OCI-LY3 (cell line): ENCODE data around the gene FKBP10.
"Not testable (repeated sequence)": the region's sequence is repeated elsewhere in the genome, so short reads cannot be mapped to it uniquely, and the experiment has no call there.

Experiments used
- H2AFZ ChIP-seq: fragments of 200-600, 300-600 bp; shearing (Covaris generic); 2 replicates; pipeline ENCODE4 v1.6.0; 2014; ENCODE audit warnings: antibody characterized with exemption, low read depth, low read length
- H3K27ac ChIP-seq: fragments of 200-600, 300-600 bp; sonication (generic); 2 replicates; pipeline ENCODE4 v1.5.1; 2014; ENCODE audit warnings: mild to moderate bottlenecking, low read length, moderate library complexity, mixed read lengths
- H3K27me3 ChIP-seq: fragments of 200-600, 300-600 bp; sonication (generic); 2 replicates; pipeline ENCODE4 v1.6.1; 2014; ENCODE audit warnings: low read depth, low read length, mixed read lengths
- H3K36me3 ChIP-seq: fragments of 200-600, 300-600 bp; sonication (generic); replicated peaks from 2 replicates; pipeline ENCODE3; 2014; ENCODE audit warnings: low read depth, low read length, mixed read lengths
- H3K4me1 ChIP-seq: fragments of 300-600, 200-600 bp; sonication (generic); 2 replicates; pipeline ENCODE4 v1.6.1; 2014; ENCODE audit warnings: low read length, mixed read lengths
- H3K4me2 ChIP-seq: fragments of 200-600, 300-600 bp; sonication (generic); 2 replicates; pipeline ENCODE4 v1.6.1; 2014; ENCODE audit warnings: low read length, mixed read lengths
- H3K4me3 ChIP-seq: fragments of 300-600, 200-600 bp; sonication (generic); 2 replicates; pipeline ENCODE4 v1.5.1; 2014; ENCODE audit warnings: antibody characterized with exemption, mild to moderate bottlenecking, low read length, moderate library complexity
- H3K79me2 ChIP-seq: fragments of 300-600, 200-600 bp; shearing (Covaris generic); 2 replicates; pipeline ENCODE4 v1.6.1; 2014; ENCODE audit warnings: mild to moderate bottlenecking, low read length, mixed read lengths
- H3K9ac ChIP-seq: fragments of 300-600, 200-600 bp; shearing (Covaris generic); 2 replicates; pipeline ENCODE4 v1.6.0; 2014; ENCODE audit warnings: mild to moderate bottlenecking, low read length, moderate library complexity
- H3K9me3 ChIP-seq: fragments of 200-600, 300-600 bp; shearing (Covaris generic); 2 replicates; pipeline ENCODE4 v1.6.1; 2014; ENCODE audit warnings: low read length, mixed read lengths; ENCODE audit not compliant: insufficient read depth
- H4K20me1 ChIP-seq: fragments of 200-600, 300-600 bp; sonication (generic); 2 replicates; pipeline ENCODE4 v1.6.1; 2016; ENCODE audit warnings: low read length, mixed read lengths; ENCODE audit not compliant: insufficient read depth
- CTCF ChIP-seq: fragments of 200-600, 300-600 bp; sonication (generic); IDR thresholded peaks from 2 replicates; pipeline ENCODE4 v1.5.1; 2014; ENCODE audit warnings: antibody characterized with exemption, low read length, low read depth
- EZH2phosphoT487 ChIP-seq: fragments of 200-600 bp; shearing (Covaris generic); IDR thresholded peaks from 2 replicates; pipeline ENCODE4 v1.6.1; 2018; ENCODE audit warnings: antibody characterized with exemption, mixed run types, low read depth

The FKBP10 gene

GRCh38 chr17:41837761-41838538 lies 25.1 kb downstream of the FKBP10 start, which contains the start of gene KLHL10:
Gene KLHL10, plus strand, starts transcription at chr17:41837825. Its CDS starts 108 bp downstream, at chr17:41837933.
- peak within 1 kb of the TSS; percentile 45 for H3K9ac ChIP-seq
- peak within 1 kb of the TSS; percentile 87 for H3K4me2 ChIP-seq

GRCh38 chr17:41839448-41839847 lies 26.6 kb downstream of the FKBP10 start:
- not testable (repeated sequence) for H3K36me3 ChIP-seq, H3K27me3 ChIP-seq, H4K20me1 ChIP-seq, H3K9me3 ChIP-seq, H3K4me3 ChIP-seq, H3K4me2 ChIP-seq, H2AFZ ChIP-seq, H3K9ac ChIP-seq, H3K27ac ChIP-seq
- peaks cover 14% of the 10 kb centered on the region for H3K79me2 ChIP-seq
- peaks cover 11% of the 10 kb centered on the region for H3K4me1 ChIP-seq

More at GRCh38 chr17:41837761-41838538, 25.1 kb downstream of the FKBP10 start, which contains the start of gene KLHL10:
- H2AFZ ChIP-seq: peak within 1 kb of the TSS; percentile 70
- peak within 1 kb of the TSS; percentile 84 for H3K4me3 ChIP-seq
- peaks cover 4% of the 10 kb centered on the region for H3K36me3 ChIP-seq
- H3K4me1 ChIP-seq: peaks cover 11% of the 10 kb centered on the region
- no peaks in the 10 kb centered on the region for H4K20me1 ChIP-seq
- H3K27me3 ChIP-seq: peaks cover 5% of the 10 kb centered on the region; the same call in 1 of the 2 replicates
- no peaks in the 10 kb centered on the region for H3K9me3 ChIP-seq
- no peak within 1 kb of the TSS for H3K27ac ChIP-seq
- H3K79me2 ChIP-seq: peaks cover 14% of the 10 kb centered on the region
- TF ChIP-seq EZH2phosphoT487 (no peak), CTCF (no peak)

DNA sequence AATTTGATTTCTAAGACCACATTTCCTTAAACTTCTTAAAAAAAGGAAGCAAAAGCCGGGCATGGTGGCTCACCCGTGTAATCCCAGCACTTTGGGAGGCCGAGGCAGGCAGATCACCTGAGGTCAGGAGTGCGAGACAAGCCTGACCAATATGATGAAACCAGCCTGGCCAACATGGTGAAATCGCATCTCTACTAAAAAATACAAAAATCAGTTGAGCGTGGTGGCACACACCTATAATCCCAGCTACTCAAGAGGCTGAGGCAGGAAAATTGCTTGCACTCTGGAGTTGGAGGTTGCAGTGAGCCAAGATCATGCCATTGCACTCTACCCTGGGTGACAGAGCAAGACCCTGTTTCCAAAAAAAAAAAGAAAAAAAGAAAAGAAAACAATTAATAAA lies 28.0 kb downstream of the FKBP10 start:
- H3K9ac ChIP-seq, H3K27me3 ChIP-seq, H3K4me2 ChIP-seq, H3K9me3 ChIP-seq, H4K20me1 ChIP-seq, H3K79me2 ChIP-seq, H3K36me3 ChIP-seq, H3K27ac ChIP-seq, H3K4me1 ChIP-seq, H2AFZ ChIP-seq, H3K4me3 ChIP-seq: not testable (repeated sequence)

DNA sequence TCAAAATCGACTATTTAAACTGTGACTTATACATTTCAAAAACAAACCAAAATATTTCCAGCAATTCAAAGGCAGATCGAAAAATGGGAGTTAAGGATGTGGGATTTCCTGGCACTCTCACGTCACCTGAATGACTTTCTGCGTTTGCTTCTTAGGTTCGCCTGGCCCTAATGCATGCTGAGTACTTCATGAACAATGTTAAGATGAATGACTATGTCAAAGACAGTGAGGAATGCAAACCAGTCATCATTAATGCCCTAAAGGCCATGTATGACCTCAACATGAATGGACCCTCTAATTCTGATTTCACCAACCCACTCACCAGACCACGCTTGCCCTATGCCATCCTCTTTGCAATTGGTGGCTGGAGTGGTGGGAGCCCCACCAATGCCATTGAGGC lies 32.2 kb downstream of the FKBP10 start:
- peaks cover 19% of the 10 kb centered on the region for H3K79me2 ChIP-seq

More for the DNA sequence above, 32.2 kb downstream of the FKBP10 start:
- H4K20me1 ChIP-seq: peaks cover 8% of the 10 kb centered on the region
- no peak overlapping the region for H3K27ac ChIP-seq
- no peak overlapping the region for H3K4me3 ChIP-seq
- no peak overlapping the region for H2AFZ ChIP-seq
- H3K27me3 ChIP-seq: no peaks in the 10 kb centered on the region
- H3K4me1 ChIP-seq: no peaks in the 10 kb centered on the region
- TF ChIP-seq CTCF: no peak
- TF ChIP-seq EZH2phosphoT487: no peak
- H3K4me2 ChIP-seq: no peak overlapping the region
- H3K9ac ChIP-seq: no peak overlapping the region
- no peaks in the 10 kb centered on the region for H3K36me3 ChIP-seq
- H3K9me3 ChIP-seq: no peaks in the 10 kb centered on the region
